Panc1 (cell line): ENCODE results near the gene CHIC2. TPM values are rescaled to one million over a fixed set of nuclear protein-coding genes. Genes with fewer than 3 reads are reported as not detected.
A peak's percentile ranks its signal among the peaks of the same experiment; 100 is the strongest.

Experiments used
- ATAC-seq: fragments of 200-7000 bp; cut with Tn5 transposase; 2 replicates; pipeline ENCODE4 v1.9.1; 2020; ENCODE audit warnings: mild to moderate bottlenecking, moderate library complexity
- BruUV-seq: library from RNA; stranded (reverse); fragments of 400-500 nt; replicated peaks from 2 replicates; lab custom pipeline; 2021; lab: Mats Ljungman, UMichigan
- CTCF ChIA-PET: fragments of 300-600 bp; sonication (Branson Sonifier 250); formaldehyde crosslinking; loops from one replicate; lab custom pipeline; 2022; ENCODE audit warnings: antibody characterized with exemption; lab: Charles Lee
- POLR2A ChIA-PET: fragments of 300-600 bp; sonication (Branson Sonifier 250); formaldehyde crosslinking; loops from one replicate; lab custom pipeline; 2022; ENCODE audit warnings: antibody characterized with exemption; lab: Charles Lee
- DNase-seq: peaks from one replicate; pipeline ENCODE4 v3.0.0-alpha.2; 2010; ENCODE audit warnings: low read depth, low spot score
- H3K27ac ChIP-seq: 2 replicates; pipeline ENCODE4 v1.5.1; 2011; ENCODE audit warnings: mild to moderate bottlenecking, low read length, inconsistent platforms
- H3K27me3 ChIP-seq: fragments of 200-500 bp; sonication (Bioruptor generic); 2 replicates; pipeline ENCODE4 v1.6.0; 2014; ENCODE audit warnings: low read length, inconsistent platforms; ENCODE audit not compliant: control insufficient read depth, insufficient read depth
- H3K36me3 ChIP-seq: fragments of 200-500 bp; sonication (Bioruptor generic); 2 replicates; pipeline ENCODE4 v1.5.1; 2014; ENCODE audit warnings: inconsistent platforms, mild to moderate bottlenecking, low read length, moderate library complexity; ENCODE audit not compliant: control insufficient read depth, insufficient read depth
- H3K4me1 ChIP-seq: 2 replicates; pipeline ENCODE4 v1.5.1; 2011; ENCODE audit warnings: inconsistent platforms, mild to moderate bottlenecking, low read length, moderate library complexity; ENCODE audit not compliant: control insufficient read depth, insufficient read depth
- H3K4me3 ChIP-seq, 2 experiments: 2 replicates each; pipeline ENCODE4 v1.5.1; 2011 to 2012; ENCODE audit warnings: low read depth in 2 of 2, low read length in 2 of 2, mild to moderate bottlenecking in 2 of 2, inconsistent platforms in 1 of 2, moderate library complexity in 1 of 2
- H3K9me3 ChIP-seq: fragments of 200-500 bp; sonication (Bioruptor generic); 2 replicates; pipeline ENCODE4 v1.5.1; 2014; ENCODE audit warnings: low read depth, mild to moderate bottlenecking, inconsistent platforms, low read length, moderate library complexity; ENCODE audit not compliant: control insufficient read depth, insufficient read depth
- POLR2AphosphoS5 ChIP-seq: IDR thresholded peaks from 2 replicates; pipeline ENCODE4 v1.6.1; 2012; ENCODE audit warnings: mild to moderate bottlenecking, low read depth, low read length, moderate library complexity
- SIN3A ChIP-seq: IDR thresholded peaks from 2 replicates; pipeline ENCODE4 v1.6.1; 2012; ENCODE audit warnings: low read depth, mild to moderate bottlenecking, low read length, moderate library complexity, borderline replicate concordance; ENCODE audit not compliant: insufficient read depth
- TCF7L2 ChIP-seq: IDR thresholded peaks from 2 replicates; pipeline ENCODE4 v1.6.1; 2011; ENCODE audit warnings: mild to moderate bottlenecking, low read depth, low read length, inconsistent platforms
- in situ Hi-C: cut with HindIII; loops from 2 replicates; pipeline ENCODE4 v1.10.0; 2016; ENCODE audit warnings: low sequenced_read_pairs, low pct_unique_long_range_greater_than_20kb
- intact Hi-C: fragments of 100-400 bp; cut with micrococcal nuclease; formaldehyde crosslinking; loops from one replicate; pipeline ENCODE4 v1.10.0; 2022; ENCODE audit not compliant: unreplicated experiment
- total RNA-seq: library from RNA; stranded (reverse); gene quantifications from one replicate; pipeline ENCODE4 v1.2.1, GENCODE V29; 2021; ENCODE audit not compliant: unreplicated experiment
- TF ChIP-seq, protein P1 (sequence below): fragments of 450-650 bp; IDR thresholded peaks from 2 replicates; pipeline ENCODE4 v1.5.1; 2017; ENCODE audit warnings: mild to moderate bottlenecking
- TF ChIP-seq, protein P2 (sequence below), 2 experiments: IDR thresholded peaks; 2 replicates each; pipeline ENCODE4 v1.6.1; 2011 to 2012; ENCODE audit warnings: low read depth in 2 of 2, control low read depth in 1 of 2, low read length in 1 of 2, mild to moderate bottlenecking in 1 of 2, moderate library complexity in 1 of 2; ENCODE audit not compliant: insufficient read depth in 1 of 2

The CHIC2 gene
- total RNA-seq, 1 experiment from 2014 or later, result 10.3 TPM

DNA sequence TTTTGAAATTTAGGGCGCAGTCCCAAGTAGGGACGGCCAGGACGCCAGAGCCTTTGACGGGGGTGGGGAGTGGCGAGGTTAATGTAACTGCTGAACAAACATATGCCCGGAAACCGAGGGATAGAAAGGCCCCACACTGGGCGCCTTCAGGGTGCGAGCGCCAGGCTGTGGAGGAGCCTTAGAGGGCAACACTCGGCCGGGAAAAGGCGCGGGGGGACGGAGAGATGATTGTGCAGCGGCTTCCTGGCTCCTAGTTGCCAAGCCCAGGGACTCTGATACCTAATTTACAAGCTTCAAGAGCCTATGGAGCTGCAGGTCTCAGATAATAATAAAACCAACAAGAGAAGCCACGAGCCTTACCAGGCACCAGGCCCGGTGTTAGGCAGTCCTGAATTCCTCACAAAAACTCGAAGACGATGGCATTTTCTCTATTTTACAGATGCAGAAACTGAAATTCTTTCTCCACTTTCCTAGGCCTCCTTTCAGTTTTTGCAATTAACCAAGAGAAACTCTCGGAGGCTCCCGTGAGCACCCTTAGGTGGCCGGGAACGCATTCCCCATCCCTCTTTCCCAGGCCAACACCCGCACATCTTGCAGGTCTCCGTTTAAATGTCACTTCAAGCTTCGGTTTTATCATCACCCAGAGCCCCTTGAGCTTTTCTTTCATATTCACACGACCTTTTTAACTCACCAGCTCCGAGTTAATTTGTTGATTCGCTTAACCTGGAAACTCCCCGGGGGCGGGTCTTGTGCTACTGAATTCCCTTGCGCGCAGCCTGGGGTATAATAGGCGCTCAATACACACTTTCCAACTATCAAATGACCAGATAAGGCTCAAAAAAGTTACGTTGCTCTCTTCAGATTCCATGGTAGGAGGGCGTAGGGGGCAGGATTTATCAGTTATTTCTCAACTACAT lies 29.2 kb upstream of the CHIC2 start:
- Histone ChIP-seq H3K27ac (no peak overlapping the region), H3K4me3 (no peak overlapping the region), H3K4me1 (no peaks in the 10 kb centered on the region), H3K27me3 (no peaks in the 10 kb centered on the region), H3K36me3 (no peaks in the 10 kb centered on the region), H3K9me3 (no peaks in the 10 kb centered on the region)
- ATAC-seq (no peak), DNase-seq (no peak)
- in situ Hi-C loops (no loop called here), intact Hi-C loops (no loop called here)
- ChIA-PET CTCF (no interaction called here), POLR2A (no interaction called here)
- no peak for TF ChIP-seq SIN3A
- TF ChIP-seq TCF7L2, result no peak
- TF ChIP-seq POLR2AphosphoS5, result no peak
- TF ChIP-seq, protein P1, sequence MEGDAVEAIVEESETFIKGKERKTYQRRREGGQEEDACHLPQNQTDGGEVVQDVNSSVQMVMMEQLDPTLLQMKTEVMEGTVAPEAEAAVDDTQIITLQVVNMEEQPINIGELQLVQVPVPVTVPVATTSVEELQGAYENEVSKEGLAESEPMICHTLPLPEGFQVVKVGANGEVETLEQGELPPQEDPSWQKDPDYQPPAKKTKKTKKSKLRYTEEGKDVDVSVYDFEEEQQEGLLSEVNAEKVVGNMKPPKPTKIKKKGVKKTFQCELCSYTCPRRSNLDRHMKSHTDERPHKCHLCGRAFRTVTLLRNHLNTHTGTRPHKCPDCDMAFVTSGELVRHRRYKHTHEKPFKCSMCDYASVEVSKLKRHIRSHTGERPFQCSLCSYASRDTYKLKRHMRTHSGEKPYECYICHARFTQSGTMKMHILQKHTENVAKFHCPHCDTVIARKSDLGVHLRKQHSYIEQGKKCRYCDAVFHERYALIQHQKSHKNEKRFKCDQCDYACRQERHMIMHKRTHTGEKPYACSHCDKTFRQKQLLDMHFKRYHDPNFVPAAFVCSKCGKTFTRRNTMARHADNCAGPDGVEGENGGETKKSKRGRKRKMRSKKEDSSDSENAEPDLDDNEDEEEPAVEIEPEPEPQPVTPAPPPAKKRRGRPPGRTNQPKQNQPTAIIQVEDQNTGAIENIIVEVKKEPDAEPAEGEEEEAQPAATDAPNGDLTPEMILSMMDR, result no peak
- TF ChIP-seq, protein P2, sequence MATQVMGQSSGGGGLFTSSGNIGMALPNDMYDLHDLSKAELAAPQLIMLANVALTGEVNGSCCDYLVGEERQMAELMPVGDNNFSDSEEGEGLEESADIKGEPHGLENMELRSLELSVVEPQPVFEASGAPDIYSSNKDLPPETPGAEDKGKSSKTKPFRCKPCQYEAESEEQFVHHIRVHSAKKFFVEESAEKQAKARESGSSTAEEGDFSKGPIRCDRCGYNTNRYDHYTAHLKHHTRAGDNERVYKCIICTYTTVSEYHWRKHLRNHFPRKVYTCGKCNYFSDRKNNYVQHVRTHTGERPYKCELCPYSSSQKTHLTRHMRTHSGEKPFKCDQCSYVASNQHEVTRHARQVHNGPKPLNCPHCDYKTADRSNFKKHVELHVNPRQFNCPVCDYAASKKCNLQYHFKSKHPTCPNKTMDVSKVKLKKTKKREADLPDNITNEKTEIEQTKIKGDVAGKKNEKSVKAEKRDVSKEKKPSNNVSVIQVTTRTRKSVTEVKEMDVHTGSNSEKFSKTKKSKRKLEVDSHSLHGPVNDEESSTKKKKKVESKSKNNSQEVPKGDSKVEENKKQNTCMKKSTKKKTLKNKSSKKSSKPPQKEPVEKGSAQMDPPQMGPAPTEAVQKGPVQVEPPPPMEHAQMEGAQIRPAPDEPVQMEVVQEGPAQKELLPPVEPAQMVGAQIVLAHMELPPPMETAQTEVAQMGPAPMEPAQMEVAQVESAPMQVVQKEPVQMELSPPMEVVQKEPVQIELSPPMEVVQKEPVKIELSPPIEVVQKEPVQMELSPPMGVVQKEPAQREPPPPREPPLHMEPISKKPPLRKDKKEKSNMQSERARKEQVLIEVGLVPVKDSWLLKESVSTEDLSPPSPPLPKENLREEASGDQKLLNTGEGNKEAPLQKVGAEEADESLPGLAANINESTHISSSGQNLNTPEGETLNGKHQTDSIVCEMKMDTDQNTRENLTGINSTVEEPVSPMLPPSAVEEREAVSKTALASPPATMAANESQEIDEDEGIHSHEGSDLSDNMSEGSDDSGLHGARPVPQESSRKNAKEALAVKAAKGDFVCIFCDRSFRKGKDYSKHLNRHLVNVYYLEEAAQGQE (IDR thresholded peaks at IDR 0.05; ENCODE audit: insufficient read depth in 1 of 2, low read depth in 2 of 2, low read length in 1 of 2), result no peak
- BruUV-seq, result no TSS peak

DNA sequence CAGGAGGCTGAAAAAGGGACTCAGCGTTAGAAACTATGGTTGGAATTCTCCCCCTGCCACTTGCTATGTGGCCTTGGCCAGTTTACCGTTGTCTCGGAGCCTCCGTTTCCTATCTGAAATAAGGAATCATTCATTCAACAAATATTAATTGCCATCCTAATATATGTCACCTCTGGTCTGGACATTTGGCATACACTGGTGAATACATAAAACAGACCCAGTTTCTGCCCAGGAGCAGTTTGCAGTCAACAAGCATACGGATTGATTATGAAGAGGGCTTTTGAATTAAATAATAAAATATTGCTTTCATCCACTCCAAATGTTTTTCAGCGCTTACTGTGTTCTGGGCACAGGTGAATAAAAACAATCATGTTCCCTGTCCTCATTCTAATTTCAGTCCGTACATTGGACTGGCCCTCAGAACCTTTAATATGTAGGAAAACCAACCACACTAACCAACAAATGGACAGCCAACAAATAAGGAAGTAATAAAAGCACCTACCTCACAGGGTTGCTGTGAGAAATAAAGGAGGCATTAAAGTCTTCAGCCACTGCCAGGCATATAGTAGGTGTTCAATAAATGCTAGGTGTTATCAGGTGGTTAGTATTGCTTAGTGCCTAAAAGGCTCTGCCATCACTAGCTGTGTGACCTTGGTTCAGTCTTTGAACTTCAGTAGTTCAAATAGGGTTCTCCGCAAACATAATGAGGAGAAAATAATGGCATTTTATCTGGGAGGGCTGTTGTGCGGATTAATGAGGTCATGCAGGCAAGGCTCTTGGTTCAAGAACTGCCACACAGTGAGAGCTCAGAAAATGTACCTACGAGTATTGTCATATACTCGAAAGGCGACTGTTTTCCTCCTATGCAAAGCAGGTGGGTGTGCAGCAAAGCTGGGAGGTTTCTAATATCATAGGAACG lies 28.3 kb upstream of the CHIC2 start:
- H3K36me3 ChIP-seq, result no peaks in the 10 kb centered on the region
- no peaks in the 10 kb centered on the region for H3K4me1 ChIP-seq
- BruUV-seq, result no TSS peak
- peak overlapping the region; percentile 60 to 79 for H3K4me3 ChIP-seq
- no peak for ATAC-seq
- no peaks in the 10 kb centered on the region for H3K27me3 ChIP-seq
- no peaks in the 10 kb centered on the region for H3K9me3 ChIP-seq
- peak overlapping the region; percentile 65 for H3K27ac ChIP-seq
- ChIA-PET POLR2A (no interaction called here), CTCF (no interaction called here)
- TF ChIP-seq SIN3A (no peak), TCF7L2 (no peak), POLR2AphosphoS5 (no peak)
- TF ChIP-seq, protein P2 (IDR thresholded peaks at IDR 0.05; ENCODE audit: insufficient read depth in 1 of 2, low read depth in 2 of 2, low read length in 1 of 2), result no peak
- TF ChIP-seq, protein P1, result no peak
- no peak for DNase-seq
- in situ Hi-C loops (no loop called here), intact Hi-C loops (no loop called here)
